IMR-90 (cell line): ENCODE measurements around the gene PSMD2. TPM values are rescaled to one million over a fixed set of nuclear protein-coding genes. Genes with fewer than 3 reads are reported as not detected.
A peak's percentile ranks its signal among the peaks of the same experiment; 100 is the strongest.

Experiments used
- ATAC-seq: fragments of 200-7000 bp; cut with Tn5 transposase; 2 replicates; pipeline ENCODE4 v1.9.1; 2020; ENCODE audit warnings: low read depth, mild to moderate bottlenecking, moderate library complexity
- BruUV-seq: library from RNA; stranded (reverse); fragments of 400-500 nt; replicated peaks from 2 replicates; lab custom pipeline; 2021; lab: Mats Ljungman, UMichigan
- CTCF ChIA-PET: fragments of 300-600 bp; formaldehyde crosslinking; extraction: SDS; loops from one replicate; lab custom pipeline; 2021; ENCODE audit warnings: antibody characterized with exemption; lab: Yijun Ruan, JAX
- POLR2A ChIA-PET: fragments of 300-600 bp; sonication (Branson Sonifier 250); formaldehyde crosslinking; loops from one replicate; lab custom pipeline; 2022; ENCODE audit warnings: antibody characterized with exemption; ENCODE audit not compliant: unreplicated experiment; lab: Charles Lee
- DNase-seq: peaks from one replicate; pipeline ENCODE4 v3.0.0; 2013
- H2AFZ ChIP-seq: replicated peaks from 2 replicates; pipeline ENCODE3; 2013; ENCODE audit warnings: low read length, mild to moderate bottlenecking; ENCODE audit not compliant: poor library complexity
- H2AK5ac ChIP-seq: 2 replicates; pipeline ENCODE4 v1.6.1; 2013; ENCODE audit warnings: low read depth, low read length, inconsistent platforms
- H2AK9ac ChIP-seq: replicated peaks from 2 replicates; pipeline ENCODE3; 2013; ENCODE audit warnings: mild to moderate bottlenecking, low read depth, low read length, moderate library complexity; ENCODE audit not compliant: poor library complexity
- H2BK120ac ChIP-seq: 2 replicates; pipeline ENCODE4 v1.6.1; 2013; ENCODE audit warnings: low read depth, low read length, inconsistent platforms
- H2BK15ac ChIP-seq: 3 replicates; pipeline ENCODE4 v1.6.1; 2013; ENCODE audit warnings: low read depth, low read length, inconsistent platforms
- H2BK20ac ChIP-seq: 2 replicates; pipeline ENCODE4 v1.6.1; 2013; ENCODE audit warnings: low read depth, mild to moderate bottlenecking, inconsistent platforms, low read length, moderate library complexity
- H2BK5ac ChIP-seq: 2 replicates; pipeline ENCODE4 v1.6.1; 2013; ENCODE audit warnings: mild to moderate bottlenecking, low read depth, low read length, inconsistent platforms; ENCODE audit not compliant: poor library complexity, severe bottlenecking
- H3K14ac ChIP-seq: replicated peaks from 2 replicates; pipeline ENCODE4 v1.6.1; 2013; ENCODE audit warnings: low read depth, low read length, inconsistent platforms
- H3K18ac ChIP-seq: 2 replicates; pipeline ENCODE4 v1.6.1; 2013; ENCODE audit warnings: low read depth, low read length, control low read depth
- H3K23ac ChIP-seq: 2 replicates; pipeline ENCODE4 v1.6.1; 2013; ENCODE audit warnings: low read depth, low read length, inconsistent platforms
- H3K27ac ChIP-seq: 2 replicates; pipeline ENCODE4 v1.5.1; 2013; ENCODE audit warnings: mild to moderate bottlenecking, control low read depth, low read length; ENCODE audit not compliant: insufficient read depth
- H3K27me3 ChIP-seq: 2 replicates; pipeline ENCODE4 v1.6.1; 2013; ENCODE audit warnings: low read length; ENCODE audit not compliant: control insufficient read depth, insufficient read depth
- H3K36me3 ChIP-seq: 2 replicates; pipeline ENCODE4 v1.6.1; 2013; ENCODE audit warnings: low read length, mixed read lengths; ENCODE audit not compliant: control insufficient read depth, insufficient read depth
- H3K4ac ChIP-seq: 2 replicates; pipeline ENCODE4 v1.6.1; 2013; ENCODE audit warnings: low read depth, low read length, inconsistent platforms
- H3K4me1 ChIP-seq: 2 replicates; pipeline ENCODE4 v1.6.1; 2013; ENCODE audit warnings: low read length, mixed read lengths; ENCODE audit not compliant: control insufficient read depth, insufficient read depth
- H3K4me2 ChIP-seq: 2 replicates; pipeline ENCODE4 v1.6.1; 2013; ENCODE audit warnings: low read depth, mild to moderate bottlenecking, control low read depth, low read length, moderate library complexity
- H3K4me3 ChIP-seq: 2 replicates; pipeline ENCODE4 v1.5.1; 2013; ENCODE audit warnings: low read depth, mild to moderate bottlenecking, control low read depth, low read length, moderate library complexity; ENCODE audit not compliant: insufficient read depth
- H3K56ac ChIP-seq: 2 replicates; pipeline ENCODE4 v1.6.1; 2013; ENCODE audit warnings: low read length, inconsistent platforms; ENCODE audit not compliant: insufficient read depth; ENCODE audit errors: extremely low read depth
- H3K79me1 ChIP-seq, 2 experiments: 2 replicates each; pipeline ENCODE4 v1.6.1; 2013; ENCODE audit warnings: low read length in 2 of 2, inconsistent platforms in 1 of 2, low read depth in 1 of 2
- H3K9ac ChIP-seq: 2 replicates; pipeline ENCODE4 v1.6.1; 2013; ENCODE audit warnings: low read depth, low read length, control low read depth
- H3K9me1 ChIP-seq: 2 replicates; pipeline ENCODE4 v1.6.1; 2013; ENCODE audit warnings: low read length, inconsistent platforms; ENCODE audit not compliant: insufficient read depth
- H3K9me3 ChIP-seq: 2 replicates; pipeline ENCODE4 v1.6.1; 2013; ENCODE audit warnings: low read length; ENCODE audit not compliant: control insufficient read depth, insufficient read depth
- H4K20me1 ChIP-seq: 2 replicates; pipeline ENCODE4 v1.6.1; 2013; ENCODE audit warnings: low read length, inconsistent platforms; ENCODE audit not compliant: insufficient read depth
- H4K5ac ChIP-seq: 2 replicates; pipeline ENCODE4 v1.6.1; 2013; ENCODE audit warnings: mild to moderate bottlenecking, low read depth, low read length, control low read depth
- H4K8ac ChIP-seq, 2 experiments: 2 replicates each; pipeline ENCODE4 v1.6.1; 2013; ENCODE audit warnings: low read depth in 2 of 2, low read length in 2 of 2, control low read depth in 1 of 2, inconsistent platforms in 1 of 2
- H4K91ac ChIP-seq: 2 replicates; pipeline ENCODE4 v1.6.1; 2013; ENCODE audit warnings: low read depth, low read length, inconsistent platforms; ENCODE audit not compliant: insufficient read depth
- BHLHE40 ChIP-seq: fragments of 150-350 bp; IDR thresholded peaks from 2 replicates; pipeline ENCODE4 v1.6.1; 2016; ENCODE audit warnings: mild to moderate bottlenecking, low read depth, low read length
- CEBPB ChIP-seq: IDR thresholded peaks from 2 replicates; pipeline ENCODE4 v1.6.1; 2012; ENCODE audit warnings: low read depth, low read length, improper control_type of control experiment
- CHD1 ChIP-seq: IDR thresholded peaks from 2 replicates; pipeline ENCODE4 v1.6.1; 2012; ENCODE audit warnings: low read depth, low read length, improper control_type of control experiment
- ELK1 ChIP-seq: fragments of 150-350 bp; IDR thresholded peaks from 2 replicates; pipeline ENCODE4 v1.6.1; 2016; ENCODE audit warnings: low read depth, mild to moderate bottlenecking, low read length, moderate library complexity, borderline replicate concordance
- FOS ChIP-seq: fragments of 150-350 bp; IDR thresholded peaks from 2 replicates; pipeline ENCODE4 v1.6.1; 2016; ENCODE audit warnings: low read depth, low read length
- MAFK ChIP-seq: IDR thresholded peaks from 2 replicates; pipeline ENCODE4 v1.6.1; 2012; ENCODE audit warnings: low read depth, low read length, improper control_type of control experiment
- MAZ ChIP-seq: IDR thresholded peaks from 2 replicates; pipeline ENCODE4 v1.6.1; 2012; ENCODE audit warnings: low read depth, mild to moderate bottlenecking, low read length, improper control_type of control experiment, moderate library complexity, borderline replicate concordance
- MXI1 ChIP-seq: IDR thresholded peaks from 2 replicates; pipeline ENCODE4 v1.6.1; 2012; ENCODE audit warnings: low read depth, mild to moderate bottlenecking, low read length, moderate library complexity, borderline replicate concordance
- POLR2A ChIP-seq: IDR thresholded peaks from 2 replicates; pipeline ENCODE4 v1.6.1; 2012; ENCODE audit warnings: mild to moderate bottlenecking, low read depth, low read length
- RAD21 ChIP-seq: IDR thresholded peaks from 2 replicates; pipeline ENCODE4 v1.6.1; 2012; ENCODE audit warnings: low read length, improper control_type of control experiment
- RCOR1 ChIP-seq: IDR thresholded peaks from 2 replicates; pipeline ENCODE4 v1.6.1; 2012; ENCODE audit warnings: mild to moderate bottlenecking, low read length, improper control_type of control experiment; ENCODE audit not compliant: insufficient replicate concordance
- RFX5 ChIP-seq: IDR thresholded peaks from 2 replicates; pipeline ENCODE4 v1.8.0; 2012; ENCODE audit warnings: low read depth, mild to moderate bottlenecking, low read length, moderate library complexity
- SMC3 ChIP-seq: fragments of 150-350 bp; IDR thresholded peaks from 2 replicates; pipeline ENCODE4 v1.6.1; 2016; ENCODE audit warnings: low read depth, mild to moderate bottlenecking, antibody characterized with exemption, low read length, moderate library complexity
- USF2 ChIP-seq: fragments of 150-350 bp; IDR thresholded peaks from 2 replicates; pipeline ENCODE4 v1.6.1; 2017; ENCODE audit warnings: mild to moderate bottlenecking, antibody characterized with exemption, low read length, low read depth
- WGBS, 2 experiments: methylation state at CpG; one replicate each; pipeline versions ENCODE4 v1.1.5 to v1.1.7; 2013; ENCODE audit warnings: missing lambda C conversion rate in 2 of 2; ENCODE audit not compliant: insufficient read length in 1 of 2; ENCODE audit errors: extremely low coverage in 2 of 2; 5-methylcytosine and 5-hydroxymethylcytosine counted together
- dilution Hi-C: fragments of 300-500 bp; cut with HindIII; formaldehyde crosslinking; loops from one replicate; pipeline ENCODE4 v1.14.3; 2018; ENCODE audit warnings: low sequenced_read_pairs; ENCODE audit not compliant: unreplicated experiment
- in situ Hi-C: fragments of 300-500 bp; cut with MboI; formaldehyde crosslinking; loops from 3 replicates; pipeline ENCODE4 v1.14.3; 2019; ENCODE audit warnings: low sequenced_read_pairs, inconsistent platforms, mixed read lengths
- intact Hi-C: fragments of 100-400 bp; cut with micrococcal nuclease; formaldehyde crosslinking; loops from 2 replicates; pipeline ENCODE4 v1.10.0; 2022
- polyA plus RNA-seq, 3 experiments: library from polyadenylated mRNA; depleted of rRNA; stranded (reverse); fragments of >200 nt; gene quantifications; 2 replicates each; pipeline ENCODE4 v1.2.3, GENCODE V29; 2012; ENCODE audit warnings: low replicate concordance in 1 of 3
- total RNA-seq: library from RNA; depleted of rRNA; stranded (reverse); fragments of >200 nt; gene quantifications from 2 replicates; pipeline ENCODE4 v1.2.3, GENCODE V29; 2012
- TF ChIP-seq, protein P1 (sequence below): conservative IDR thresholded peaks from 2 replicates; pipeline ENCODE4 v1.5.1; 2012; ENCODE audit warnings: mild to moderate bottlenecking, low read depth, low read length, improper control_type of control experiment

The PSMD2 gene
- total and polyA plus RNA-seq, 2 of the 4 experiments (the other 2 are of a cell fraction) = 514 to 872 TPM

DNA sequence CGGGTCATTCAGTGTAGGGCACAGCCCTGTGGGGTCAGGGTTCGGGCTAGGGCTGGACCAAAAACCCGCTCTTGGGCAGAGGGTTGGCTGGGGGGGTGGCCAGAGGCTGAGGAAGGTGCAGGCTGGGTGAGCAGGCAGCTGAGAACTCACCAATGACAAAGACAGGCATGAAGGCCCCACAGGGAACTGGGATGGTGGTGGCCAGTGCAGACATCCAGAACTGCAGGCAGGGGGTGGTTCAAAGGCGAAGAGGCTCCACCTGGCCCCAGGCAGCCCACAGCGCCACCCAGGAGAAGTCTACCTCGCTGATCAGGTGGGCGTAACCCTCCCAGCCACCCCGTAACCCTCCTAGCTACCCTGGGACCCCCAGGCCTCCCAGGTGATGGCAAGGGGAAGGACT, 55.7 kb downstream of the PSMD2 start:
- Histone ChIP-seq H3K18ac (no peak overlapping the region), H3K9me1 (peaks cover 9% of the 10 kb centered on the region; the same call in 1 of the 2 replicates), H4K5ac (no peak overlapping the region), H3K79me1 (no peaks in the 10 kb centered on the region), H2AK9ac (peak overlapping the region; percentile 53), H3K23ac (no peak overlapping the region), H3K4me1 (no peaks in the 10 kb centered on the region), H4K8ac (no peak overlapping the region), H3K14ac (no peak overlapping the region), H3K27ac (no peak overlapping the region), H2BK120ac (no peak overlapping the region), H3K9me3 (no peaks in the 10 kb centered on the region), H2AK5ac (no peak overlapping the region), H4K20me1 (no peaks in the 10 kb centered on the region; the same call in 1 of the 2 replicates), H2BK5ac (no peak overlapping the region), H3K27me3 (no peaks in the 10 kb centered on the region), H3K36me3 (peaks cover 22% of the 10 kb centered on the region), H2BK15ac (no peak overlapping the region), H3K4me2 (no peak overlapping the region), H3K4me3 (no peak overlapping the region), H2BK20ac (no peak overlapping the region), H4K91ac (no peak overlapping the region), H3K56ac (no peak overlapping the region), H2AFZ (peak overlapping the region; percentile 49), H3K9ac (no peak overlapping the region), H3K4ac (no peak overlapping the region)
- dilution Hi-C loops = loop anchor here (25.0 kb wide), 1 partner anchor 183 kb away; no protein-coding TSS in a partner anchor
- BruUV-seq = no TSS peak
- 67% methylated on average over 3 of the region's 8 CpGs; no CpG with 5 or more reads in 1 of the 2 experiments for WGBS, 2 experiments
- DNase-seq (no peak), ATAC-seq (no peak)
- in situ Hi-C loops = no loop called here
- intact Hi-C loops = no loop called here
- no peak for TF ChIP-seq POLR2A
- TF ChIP-seq MXI1 = no peak
- no peak for TF ChIP-seq CEBPB
- TF ChIP-seq RCOR1 = no peak
- TF ChIP-seq CHD1 = no peak
- no peak for TF ChIP-seq BHLHE40
- TF ChIP-seq RFX5 = no peak
- no peak for TF ChIP-seq RAD21
- no peak for TF ChIP-seq SMC3
- TF ChIP-seq USF2 = no peak
- TF ChIP-seq MAZ = no peak
- TF ChIP-seq, protein P1, sequence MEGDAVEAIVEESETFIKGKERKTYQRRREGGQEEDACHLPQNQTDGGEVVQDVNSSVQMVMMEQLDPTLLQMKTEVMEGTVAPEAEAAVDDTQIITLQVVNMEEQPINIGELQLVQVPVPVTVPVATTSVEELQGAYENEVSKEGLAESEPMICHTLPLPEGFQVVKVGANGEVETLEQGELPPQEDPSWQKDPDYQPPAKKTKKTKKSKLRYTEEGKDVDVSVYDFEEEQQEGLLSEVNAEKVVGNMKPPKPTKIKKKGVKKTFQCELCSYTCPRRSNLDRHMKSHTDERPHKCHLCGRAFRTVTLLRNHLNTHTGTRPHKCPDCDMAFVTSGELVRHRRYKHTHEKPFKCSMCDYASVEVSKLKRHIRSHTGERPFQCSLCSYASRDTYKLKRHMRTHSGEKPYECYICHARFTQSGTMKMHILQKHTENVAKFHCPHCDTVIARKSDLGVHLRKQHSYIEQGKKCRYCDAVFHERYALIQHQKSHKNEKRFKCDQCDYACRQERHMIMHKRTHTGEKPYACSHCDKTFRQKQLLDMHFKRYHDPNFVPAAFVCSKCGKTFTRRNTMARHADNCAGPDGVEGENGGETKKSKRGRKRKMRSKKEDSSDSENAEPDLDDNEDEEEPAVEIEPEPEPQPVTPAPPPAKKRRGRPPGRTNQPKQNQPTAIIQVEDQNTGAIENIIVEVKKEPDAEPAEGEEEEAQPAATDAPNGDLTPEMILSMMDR = no peak
- TF ChIP-seq ELK1 = no peak
- TF ChIP-seq FOS = no peak
- TF ChIP-seq MAFK = no peak
- POLR2A ChIA-PET = no interaction called here
- CTCF ChIA-PET = interaction anchor here (0.5 kb wide), 1 partner anchor 14 kb away, joined by 3 read pairs; no protein-coding TSS in a partner anchor
